ENCODE results near the gene ALPI. TPM values are rescaled to one million over a fixed set of nuclear protein-coding genes. Genes with fewer than 3 reads are reported as not detected.
"Not testable (repeated sequence)": the region's sequence is repeated elsewhere in the genome, so short reads cannot be mapped to it uniquely, and the experiment has no call there.

Gene ALPI
- total and polyA plus RNA-seq, 2 donors (not counting 3 experiments of a cell fraction or from before 2014, with no cell fraction given), result not detected

- no peak for TF ChIP-seq MYC (IDR thresholded peaks at IDR 0.05; ENCODE audit: low read depth, low read length)
- H3K36me3 ChIP-seq (ENCODE audit: control insufficient read depth in 2 of 2, extremely low read depth in 1 of 2, insufficient read depth in 2 of 2, low read length in 2 of 2), result no peaks in the 10 kb centered on the region
- H3K9me3 ChIP-seq (replicated peaks; ENCODE audit: control insufficient read depth, insufficient read depth, low read length), result no peaks in the 10 kb centered on the region
- dilution Hi-C loops (cut with MboI; ENCODE audit: extremely low pct_ligation_motif_present, low sequenced_read_pairs) (no loop called here), intact Hi-C loops (cut with micrococcal nuclease) (no loop called here)
- ChIA-PET CTCF (interaction anchor here (1.0 kb wide), 1 partner anchor 72 kb away, joined by 3 read pairs; no protein-coding TSS in a partner anchor), POLR2A (no interaction called here)
- H3K27ac ChIP-seq (ENCODE audit: insufficient read depth, low read depth, low read length), result no peak overlapping the region
- no peak overlapping the region for H3K9ac ChIP-seq (replicated peaks; ENCODE audit: extremely low read depth, insufficient read depth, low read length)
- no peaks in the 10 kb centered on the region for H3K4me1 ChIP-seq (ENCODE audit: control insufficient read depth, extremely low read depth, insufficient read depth, low read length)
- peaks cover 0 to 2% of the 10 kb centered on the region in 2 experiments for H3K27me3 ChIP-seq (ENCODE audit: control insufficient read depth in 2 of 2, insufficient read depth in 2 of 2, low read length in 2 of 2)
- H3K9me1 ChIP-seq (replicated peaks; ENCODE audit: control insufficient read depth, extremely low read depth, insufficient read depth, low read length), result no peaks in the 10 kb centered on the region
- no peak for DNase-seq (ENCODE audit: low read depth, low spot score)
- no peaks in the 10 kb centered on the region for H3K79me2 ChIP-seq (ENCODE audit: control insufficient read depth, insufficient read depth, low read length)
- H3K4me3 ChIP-seq (replicated peaks in 1 of 3; ENCODE audit: insufficient read depth in 1 of 3, low read depth in 1 of 3, low read length in 3 of 3), result no peak overlapping the region
- BruUV-seq (replicated peaks), result no TSS peak
- no peak for FAIRE-seq
- H3K4me2 ChIP-seq (ENCODE audit: insufficient read depth, low read length), result no peak overlapping the region
- H2AFZ ChIP-seq (ENCODE audit: low read depth, low read length), result no peak overlapping the region
- no peaks in the 10 kb centered on the region for H4K20me1 ChIP-seq (replicated peaks; ENCODE audit: control insufficient read depth, extremely low read depth, insufficient read depth, low read length)
Observed at GRCh38 chr2:232449964-232450363, 6.0 kb upstream of the ALPI start.

GRCh38 chr2:232451645-232452044, 4.3 kb upstream of the ALPI start:
- H3K36me3 ChIP-seq (ENCODE audit: control insufficient read depth in 2 of 2, extremely low read depth in 1 of 2, insufficient read depth in 2 of 2, low read length in 2 of 2); H3K4me1 ChIP-seq (ENCODE audit: control insufficient read depth, extremely low read depth, insufficient read depth, low read length); intact Hi-C loops (cut with micrococcal nuclease); H3K9ac ChIP-seq (replicated peaks; ENCODE audit: extremely low read depth, insufficient read depth, low read length); dilution Hi-C loops (cut with MboI; ENCODE audit: extremely low pct_ligation_motif_present, low sequenced_read_pairs); H4K20me1 ChIP-seq (replicated peaks; ENCODE audit: control insufficient read depth, extremely low read depth, insufficient read depth, low read length); H3K9me1 ChIP-seq (replicated peaks; ENCODE audit: control insufficient read depth, extremely low read depth, insufficient read depth, low read length); FAIRE-seq; H2AFZ ChIP-seq (ENCODE audit: low read depth, low read length); H3K27ac ChIP-seq (ENCODE audit: insufficient read depth, low read depth, low read length); H3K4me2 ChIP-seq (ENCODE audit: insufficient read depth, low read length); H3K9me3 ChIP-seq (replicated peaks; ENCODE audit: control insufficient read depth, insufficient read depth, low read length); POLR2A ChIA-PET; DNase-seq (ENCODE audit: low read depth, low spot score); BruUV-seq (replicated peaks); H3K79me2 ChIP-seq (ENCODE audit: control insufficient read depth, insufficient read depth, low read length); H3K27me3 ChIP-seq (ENCODE audit: control insufficient read depth in 2 of 2, insufficient read depth in 2 of 2, low read length in 2 of 2); CTCF ChIA-PET; H3K4me3 ChIP-seq (replicated peaks in 1 of 3; ENCODE audit: insufficient read depth in 1 of 3, low read depth in 1 of 3, low read length in 3 of 3): not testable (repeated sequence)

GRCh38 chr2:232454630-232455029, 1.3 kb upstream of the ALPI start:
- DNase-seq (ENCODE audit: low read depth, low spot score) (no peak), FAIRE-seq (no peak)
- Histone ChIP-seq H2AFZ (ENCODE audit: low read depth, low read length) (no peak overlapping the region), H3K79me2 (ENCODE audit: control insufficient read depth, insufficient read depth, low read length) (no peaks in the 10 kb centered on the region), H3K4me1 (ENCODE audit: control insufficient read depth, extremely low read depth, insufficient read depth, low read length) (no peaks in the 10 kb centered on the region), H3K9ac (replicated peaks; ENCODE audit: extremely low read depth, insufficient read depth, low read length) (no peak overlapping the region), H3K27ac (ENCODE audit: insufficient read depth, low read depth, low read length) (no peak overlapping the region), H3K9me3 (replicated peaks; ENCODE audit: control insufficient read depth, insufficient read depth, low read length) (no peaks in the 10 kb centered on the region), H3K4me3 (replicated peaks in 1 of 3; ENCODE audit: insufficient read depth in 1 of 3, low read depth in 1 of 3, low read length in 3 of 3) (no peak overlapping the region), H3K36me3 (ENCODE audit: control insufficient read depth in 2 of 2, extremely low read depth in 1 of 2, insufficient read depth in 2 of 2, low read length in 2 of 2) (no peaks in the 10 kb centered on the region), H3K9me1 (replicated peaks; ENCODE audit: control insufficient read depth, extremely low read depth, insufficient read depth, low read length) (no peaks in the 10 kb centered on the region), H3K4me2 (ENCODE audit: insufficient read depth, low read length) (no peak overlapping the region), H3K27me3 (ENCODE audit: control insufficient read depth in 2 of 2, insufficient read depth in 2 of 2, low read length in 2 of 2) (peaks cover 2 to 4% of the 10 kb centered on the region in 2 experiments), H4K20me1 (replicated peaks; ENCODE audit: control insufficient read depth, extremely low read depth, insufficient read depth, low read length) (no peaks in the 10 kb centered on the region)
- CTCF ChIA-PET, result interaction anchor here (1.9 kb wide), 1 partner anchor 549 kb away, joined by 5 read pairs; no protein-coding TSS in a partner anchor
- TF ChIP-seq JUN (IDR thresholded peaks at IDR 0.05; ENCODE audit: borderline replicate concordance, insufficient read depth, insufficient read length, low read depth) (no peak), EZH2 (IDR thresholded peaks at IDR 0.05; ENCODE audit: borderline replicate concordance, low read depth, low read length, severe bottlenecking) (no peak), POLR2A (IDR thresholded peaks at IDR 0.05; ENCODE audit: low read depth, low read length) (no peak), POLR2AphosphoS5 (IDR thresholded peaks at IDR 0.05; ENCODE audit: insufficient read depth, low read depth, low read length) (no peak), CTCF (IDR thresholded peaks at IDR 0.05; ENCODE audit: extremely low read depth in 1 of 2, insufficient read depth in 1 of 2, low read depth in 1 of 2, low read length in 2 of 2) (no peak), MAX (IDR thresholded peaks at IDR 0.05; ENCODE audit: insufficient read depth, insufficient read length) (no peak), FOS (IDR thresholded peaks at IDR 0.05; ENCODE audit: borderline replicate concordance, insufficient read depth, low read length) (no peak), GATA2 (IDR thresholded peaks at IDR 0.05; ENCODE audit: insufficient read depth, insufficient read length, low read depth, low read length) (no peak)
- dilution Hi-C loops (cut with MboI; ENCODE audit: extremely low pct_ligation_motif_present, low sequenced_read_pairs), result no loop called here
- POLR2A ChIA-PET, result no interaction called here
- intact Hi-C loops (cut with micrococcal nuclease), result no loop called here
- no TSS peak for BruUV-seq (replicated peaks)

Measured in endothelial cell of umbilical vein (primary cell).